Measurements from ENCODE around the gene ERBB4.

ERBB4 gene

DNA sequence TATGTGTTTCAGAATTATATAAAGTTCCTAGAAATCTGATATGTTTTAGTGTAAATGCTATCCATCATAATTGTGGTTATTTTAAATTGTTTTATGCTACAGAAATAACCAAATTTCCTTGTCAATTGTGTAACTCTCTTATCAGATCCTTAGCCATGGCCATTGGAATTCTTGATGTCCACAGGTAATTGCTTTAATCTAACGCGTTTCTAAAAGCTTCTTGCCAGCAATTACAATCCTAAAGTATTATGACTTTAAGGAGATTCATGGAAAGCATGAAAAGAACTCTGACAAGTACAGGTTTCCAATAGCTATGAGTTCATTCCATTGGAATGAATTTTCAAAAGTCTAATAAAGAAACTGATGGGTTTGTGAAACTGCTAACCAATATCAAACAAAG, 472.1 kb downstream of the ERBB4 start:
- no peak overlapping the region for H3K27ac ChIP-seq
- TF ChIP-seq, protein P1, sequence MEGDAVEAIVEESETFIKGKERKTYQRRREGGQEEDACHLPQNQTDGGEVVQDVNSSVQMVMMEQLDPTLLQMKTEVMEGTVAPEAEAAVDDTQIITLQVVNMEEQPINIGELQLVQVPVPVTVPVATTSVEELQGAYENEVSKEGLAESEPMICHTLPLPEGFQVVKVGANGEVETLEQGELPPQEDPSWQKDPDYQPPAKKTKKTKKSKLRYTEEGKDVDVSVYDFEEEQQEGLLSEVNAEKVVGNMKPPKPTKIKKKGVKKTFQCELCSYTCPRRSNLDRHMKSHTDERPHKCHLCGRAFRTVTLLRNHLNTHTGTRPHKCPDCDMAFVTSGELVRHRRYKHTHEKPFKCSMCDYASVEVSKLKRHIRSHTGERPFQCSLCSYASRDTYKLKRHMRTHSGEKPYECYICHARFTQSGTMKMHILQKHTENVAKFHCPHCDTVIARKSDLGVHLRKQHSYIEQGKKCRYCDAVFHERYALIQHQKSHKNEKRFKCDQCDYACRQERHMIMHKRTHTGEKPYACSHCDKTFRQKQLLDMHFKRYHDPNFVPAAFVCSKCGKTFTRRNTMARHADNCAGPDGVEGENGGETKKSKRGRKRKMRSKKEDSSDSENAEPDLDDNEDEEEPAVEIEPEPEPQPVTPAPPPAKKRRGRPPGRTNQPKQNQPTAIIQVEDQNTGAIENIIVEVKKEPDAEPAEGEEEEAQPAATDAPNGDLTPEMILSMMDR (IDR thresholded peaks at IDR 0.05) = no peak
- TF ChIP-seq ZFX (IDR thresholded peaks at IDR 0.05; ENCODE audit: borderline replicate concordance) = no peak

DNA sequence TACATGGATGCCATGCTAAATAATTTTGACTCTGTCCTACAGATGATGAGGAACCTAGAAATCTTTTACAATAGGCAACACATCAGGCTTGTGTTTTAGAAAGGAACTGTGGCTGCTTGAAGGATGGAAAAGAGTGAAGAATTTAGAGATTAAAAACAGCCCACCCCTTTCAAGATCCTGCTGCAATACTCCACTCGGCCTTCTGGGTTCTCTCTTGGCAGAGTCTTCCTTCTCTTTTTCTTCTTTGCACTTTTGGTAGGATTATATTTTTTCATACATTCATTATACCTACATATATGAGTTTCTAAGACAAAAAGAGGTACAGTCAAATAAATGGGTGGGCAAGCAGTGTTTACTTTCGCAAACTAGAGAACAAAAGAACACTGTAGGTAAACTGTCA, 474.3 kb downstream of the ERBB4 start:
- no peak for TF ChIP-seq ZFX (IDR thresholded peaks at IDR 0.05; ENCODE audit: borderline replicate concordance)
- TF ChIP-seq, protein P1 (IDR thresholded peaks at IDR 0.05) = no peak

GRCh38 chr2:212052412-212053159, 486.0 kb downstream of the ERBB4 start:
- no peak overlapping the region for H3K27ac ChIP-seq
- TF ChIP-seq, protein P1 (IDR thresholded peaks at IDR 0.05) = no peak
- no peak for TF ChIP-seq ZFX (IDR thresholded peaks at IDR 0.05; ENCODE audit: borderline replicate concordance)

More for the DNA sequence above, 474.3 kb downstream of the ERBB4 start:
- H3K27ac ChIP-seq = no peak overlapping the region

GRCh38 chr2:212050871-212051270, 487.7 kb downstream of the ERBB4 start:
- H3K27ac ChIP-seq = no peak overlapping the region
- no peak for TF ChIP-seq ZFX (IDR thresholded peaks at IDR 0.05; ENCODE audit: borderline replicate concordance)
- TF ChIP-seq, protein P1 (IDR thresholded peaks at IDR 0.05) = no peak

- H3K27ac ChIP-seq = no peak overlapping the region
- TF ChIP-seq ZFX (IDR thresholded peaks at IDR 0.05; ENCODE audit: borderline replicate concordance) = no peak
- TF ChIP-seq, protein P1 (IDR thresholded peaks at IDR 0.05) = no peak
Observed at GRCh38 chr2:212042562-212042961, 496.0 kb downstream of the ERBB4 start.

GRCh38 chr2:212037062-212037461, 501.5 kb downstream of the ERBB4 start:
- TF ChIP-seq, protein P1 (IDR thresholded peaks at IDR 0.05) = no peak
- TF ChIP-seq ZFX (IDR thresholded peaks at IDR 0.05; ENCODE audit: borderline replicate concordance) = no peak
- H3K27ac ChIP-seq = no peak overlapping the region

DNA sequence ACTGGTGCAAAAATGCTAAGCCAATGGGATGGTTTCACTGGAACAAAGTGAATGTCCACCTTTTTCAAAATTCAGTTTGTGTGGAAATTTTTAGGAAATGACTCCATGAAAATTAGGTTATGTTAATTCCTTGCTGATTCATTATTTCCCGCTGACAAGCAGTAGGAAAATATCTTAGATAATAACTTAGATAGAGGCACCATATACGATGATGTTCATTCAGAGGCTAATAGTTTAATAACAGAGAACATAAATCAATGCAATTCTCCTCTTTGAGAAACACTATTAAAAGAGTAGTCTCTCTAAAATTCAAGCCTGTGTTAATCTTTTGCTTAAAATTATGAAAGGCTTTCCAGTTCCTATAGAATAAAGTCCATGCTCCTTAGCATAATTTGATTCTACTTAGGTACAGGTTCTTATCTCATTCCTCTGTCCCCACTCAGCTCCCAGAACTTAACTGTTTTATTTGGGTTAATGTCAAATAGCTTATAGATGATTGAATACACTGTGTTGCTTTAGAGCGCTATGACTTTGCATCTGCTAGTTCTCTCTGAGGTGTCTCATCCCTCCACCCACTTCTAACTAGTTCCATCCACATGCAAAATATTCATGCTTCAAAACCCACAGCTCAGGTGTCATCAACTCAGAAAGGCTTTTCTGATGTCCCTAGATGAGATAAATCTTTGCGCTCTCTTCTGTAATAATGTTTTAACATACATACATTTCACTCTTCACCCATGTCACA, 503.6 kb downstream of the ERBB4 start:
- no peak overlapping the region for H3K27ac ChIP-seq
- TF ChIP-seq, protein P1 (IDR thresholded peaks at IDR 0.05) = no peak
- no peak for TF ChIP-seq ZFX (IDR thresholded peaks at IDR 0.05; ENCODE audit: borderline replicate concordance)

Measured in 22Rv1 (cell line).